Measurements from ENCODE around the gene DHRS9.

DNA sequence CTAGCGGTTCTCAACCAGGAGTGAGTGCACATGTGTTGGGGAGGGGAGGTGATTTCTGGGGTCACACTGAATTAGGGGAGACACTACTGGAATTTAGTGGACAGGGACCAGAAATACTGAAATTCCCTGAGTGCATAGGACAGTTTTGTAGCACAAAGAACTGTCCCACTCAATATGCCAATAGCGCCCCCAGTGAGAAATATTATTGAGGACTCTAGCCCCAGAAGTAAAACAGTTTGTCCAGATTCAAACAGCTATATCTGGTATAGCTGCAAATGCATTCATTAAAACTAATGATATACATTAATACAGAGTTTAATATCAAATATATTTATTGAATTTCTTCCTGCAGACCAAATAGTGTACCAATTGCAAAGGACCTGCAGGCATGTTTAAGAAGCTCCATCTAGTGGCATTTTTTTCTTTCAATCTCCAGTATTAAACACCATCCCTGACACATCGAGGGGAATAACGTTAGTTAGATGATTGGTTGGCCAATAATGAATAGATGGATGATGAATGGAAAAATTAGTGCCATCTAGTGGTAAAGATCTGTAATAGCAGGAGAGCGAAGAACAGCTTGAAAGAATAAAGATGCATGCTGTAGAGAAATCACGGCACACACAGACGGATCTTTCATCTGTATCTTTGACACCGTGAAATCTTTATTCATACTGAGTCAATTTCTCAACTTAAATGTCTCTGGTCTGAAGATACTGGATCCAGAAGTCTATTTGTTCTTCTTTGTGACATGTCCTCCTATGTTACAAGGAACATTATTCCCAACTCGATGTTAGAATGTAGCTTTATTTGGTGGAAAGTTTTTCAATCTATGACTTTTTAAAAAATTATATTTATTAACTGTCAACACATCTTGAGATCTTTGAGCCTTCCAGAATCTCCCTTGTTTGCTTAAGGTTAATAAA is 62.5 kb downstream of the DHRS9 start:
- TF ChIP-seq, protein P1, sequence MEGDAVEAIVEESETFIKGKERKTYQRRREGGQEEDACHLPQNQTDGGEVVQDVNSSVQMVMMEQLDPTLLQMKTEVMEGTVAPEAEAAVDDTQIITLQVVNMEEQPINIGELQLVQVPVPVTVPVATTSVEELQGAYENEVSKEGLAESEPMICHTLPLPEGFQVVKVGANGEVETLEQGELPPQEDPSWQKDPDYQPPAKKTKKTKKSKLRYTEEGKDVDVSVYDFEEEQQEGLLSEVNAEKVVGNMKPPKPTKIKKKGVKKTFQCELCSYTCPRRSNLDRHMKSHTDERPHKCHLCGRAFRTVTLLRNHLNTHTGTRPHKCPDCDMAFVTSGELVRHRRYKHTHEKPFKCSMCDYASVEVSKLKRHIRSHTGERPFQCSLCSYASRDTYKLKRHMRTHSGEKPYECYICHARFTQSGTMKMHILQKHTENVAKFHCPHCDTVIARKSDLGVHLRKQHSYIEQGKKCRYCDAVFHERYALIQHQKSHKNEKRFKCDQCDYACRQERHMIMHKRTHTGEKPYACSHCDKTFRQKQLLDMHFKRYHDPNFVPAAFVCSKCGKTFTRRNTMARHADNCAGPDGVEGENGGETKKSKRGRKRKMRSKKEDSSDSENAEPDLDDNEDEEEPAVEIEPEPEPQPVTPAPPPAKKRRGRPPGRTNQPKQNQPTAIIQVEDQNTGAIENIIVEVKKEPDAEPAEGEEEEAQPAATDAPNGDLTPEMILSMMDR (IDR thresholded peaks at IDR 0.05): peak; percentile 72 to 80 (median 78)
- TF ChIP-seq POLR2A (IDR thresholded peaks at IDR 0.05): no peak

Data from breast epithelium (tissue), 3 donors.